ENCODE results near the gene ARGFX. TPM values are rescaled to one million over a fixed set of nuclear protein-coding genes. Genes with fewer than 3 reads are reported as not detected.

ARGFX gene
- total and polyA plus RNA-seq, 2 of the 13 experiments (the other 11 are each of a cell fraction or from before 2014, with no cell fraction given): not detected

GRCh38 chr3:121595765-121596406 is 28.1 kb downstream of the ARGFX start:
- WGBS (ENCODE audit: low lambda C conversion rate): 30% methylated on average over 4 of the region's 4 CpGs
- no TSS peak for BruUV-seq (replicated peaks)
- FAIRE-seq (no peak), DNase-seq (ENCODE audit: low spot score) (no peak), ATAC-seq (no peak)
- in situ Hi-C loops (cut with HindIII; ENCODE audit: extremely low pct_ligation_motif_present, low pct_unique_long_range_greater_than_20kb) (no loop called here), intact Hi-C loops (cut with micrococcal nuclease; ENCODE audit: unreplicated experiment) (no loop called here)
- TF ChIP-seq ZNF256 (CRISPR knock-in tag; conservative IDR thresholded peaks at IDR 0.05) (no peak), DNMT1 (CRISPR knock-in tag; IDR thresholded peaks at IDR 0.05) (no peak), NFIC (IDR thresholded peaks at IDR 0.05; ENCODE audit: low read length) (no peak), SMARCC2 (IDR thresholded peaks at IDR 0.05) (no peak), FOXM1 (CRISPR knock-in tag; IDR thresholded peaks at IDR 0.05) (no peak), STAG1 (CRISPR knock-in tag; IDR thresholded peaks at IDR 0.05) (no peak), ZNF329 (CRISPR knock-in tag; IDR thresholded peaks at IDR 0.05; ENCODE audit: low read depth) (no peak), ZNF124 (CRISPR knock-in tag; IDR thresholded peaks at IDR 0.05) (no peak), ZNF232 (CRISPR knock-in tag; IDR thresholded peaks at IDR 0.05; ENCODE audit: borderline replicate concordance) (no peak), ZFP1 (CRISPR knock-in tag; IDR thresholded peaks at IDR 0.05) (no peak), BRD4 (CRISPR knock-in tag; IDR thresholded peaks at IDR 0.05) (no peak)
- no peaks in the 10 kb centered on the region for H3K79me2 ChIP-seq (ENCODE audit: insufficient read depth, low read length)
- POLR2A ChIA-PET: no interaction called here
- no peaks in the 10 kb centered on the region for H3K9me3 ChIP-seq (ENCODE audit: low read length)
- no peak overlapping the region for H3K4me3 ChIP-seq (replicated peaks in 1 of 3; ENCODE audit: insufficient read depth in 1 of 3, low read depth in 2 of 3, low read length in 3 of 3)
- peaks cover 13% of the 10 kb centered on the region for H3K4me1 ChIP-seq (ENCODE audit: insufficient read depth, low read length)
- H3K9ac ChIP-seq (ENCODE audit: insufficient read depth, low read depth, low read length): no peak overlapping the region
- H4K20me1 ChIP-seq (ENCODE audit: insufficient read depth, low read length): no peaks in the 10 kb centered on the region
- H3K27ac ChIP-seq (ENCODE audit: extremely low read length, insufficient read depth, low read length): no peak overlapping the region
- CTCF ChIA-PET (ENCODE audit: low intra/inter-chr PET ratio, low total read pairs): no interaction called here
- no peaks in the 10 kb centered on the region for H3K36me3 ChIP-seq (replicated peaks in 1 of 2; ENCODE audit: control insufficient read depth in 1 of 2, insufficient read depth in 2 of 2, low read length in 2 of 2)
- no peak overlapping the region for H3K4me2 ChIP-seq (ENCODE audit: low read depth, low read length)
- H2AFZ ChIP-seq (ENCODE audit: low read length): no peak overlapping the region
- H3K27me3 ChIP-seq (ENCODE audit: control insufficient read depth in 1 of 2, insufficient read depth in 2 of 2, low read length in 2 of 2): no peaks in the 10 kb centered on the region

DNA sequence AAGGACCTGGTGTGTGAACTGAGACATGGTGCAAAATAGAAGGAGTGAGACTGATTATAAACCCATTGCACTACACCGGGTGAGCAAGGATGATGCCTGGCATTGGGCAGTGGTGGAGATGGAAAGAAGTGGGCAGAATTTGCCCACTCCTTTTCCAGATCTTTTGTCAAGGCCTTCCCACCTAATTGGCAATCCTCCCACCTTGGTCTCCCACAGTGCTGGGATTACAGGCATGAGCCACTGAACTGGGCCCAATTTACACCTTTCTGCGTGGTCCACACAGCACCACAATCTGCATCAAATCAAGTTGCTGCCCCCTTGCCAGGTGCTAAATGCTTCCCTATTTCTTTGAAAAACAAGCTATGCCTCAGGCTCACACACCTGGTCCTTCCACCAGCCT is 30.8 kb downstream of the ARGFX start:
- 100% methylated on average over 2 of the region's 2 CpGs for WGBS (ENCODE audit: low lambda C conversion rate)
- DNase-seq (ENCODE audit: low spot score): no peak
- peaks cover 13% of the 10 kb centered on the region for H3K4me1 ChIP-seq (ENCODE audit: insufficient read depth, low read length)
- TF ChIP-seq FOXP1 (IDR thresholded peaks at IDR 0.05) (no peak), FOXP1 (CRISPR knock-in tag; IDR thresholded peaks at IDR 0.05) (no peak), IRF9 (CRISPR knock-in tag; IDR thresholded peaks at IDR 0.05; ENCODE audit: borderline replicate concordance) (no peak), FOXA1 (IDR thresholded peaks at IDR 0.05) (no peak), FOXA1 (CRISPR knock-in tag; IDR thresholded peaks at IDR 0.05) (no peak), PRDM4 (CRISPR knock-in tag; IDR thresholded peaks at IDR 0.05; ENCODE audit: borderline replicate concordance) (no peak), RAD51 (IDR thresholded peaks at IDR 0.05; ENCODE audit: borderline replicate concordance) (no peak), TMF1 (CRISPR knock-in tag; IDR thresholded peaks at IDR 0.05; ENCODE audit: low read depth) (no peak)

More for the DNA sequence above, 30.8 kb downstream of the ARGFX start:
- H3K27me3 ChIP-seq (ENCODE audit: control insufficient read depth in 1 of 2, insufficient read depth in 2 of 2, low read length in 2 of 2): no peaks in the 10 kb centered on the region
- no peak overlapping the region for H3K4me3 ChIP-seq (replicated peaks in 1 of 3; ENCODE audit: insufficient read depth in 1 of 3, low read depth in 2 of 3, low read length in 3 of 3)
- in situ Hi-C loops (cut with HindIII; ENCODE audit: extremely low pct_ligation_motif_present, low pct_unique_long_range_greater_than_20kb) (no loop called here), intact Hi-C loops (cut with micrococcal nuclease; ENCODE audit: unreplicated experiment) (no loop called here)
- H3K27ac ChIP-seq (ENCODE audit: extremely low read length, insufficient read depth, low read length): no peak overlapping the region
- POLR2A ChIA-PET: no interaction called here
- no peaks in the 10 kb centered on the region for H4K20me1 ChIP-seq (ENCODE audit: insufficient read depth, low read length)
- no peak overlapping the region for H3K9ac ChIP-seq (ENCODE audit: insufficient read depth, low read depth, low read length)
- CTCF ChIA-PET (ENCODE audit: low intra/inter-chr PET ratio, low total read pairs): no interaction called here
- no TSS peak for BruUV-seq (replicated peaks)
- H2AFZ ChIP-seq (ENCODE audit: low read length): no peak overlapping the region
- H3K4me2 ChIP-seq (ENCODE audit: low read depth, low read length): no peak overlapping the region
- FAIRE-seq (no peak), ATAC-seq (no peak)
- no peaks in the 10 kb centered on the region for H3K79me2 ChIP-seq (ENCODE audit: insufficient read depth, low read length)
- no peaks in the 10 kb centered on the region for H3K9me3 ChIP-seq (ENCODE audit: low read length)
- H3K36me3 ChIP-seq (replicated peaks in 1 of 2; ENCODE audit: control insufficient read depth in 1 of 2, insufficient read depth in 2 of 2, low read length in 2 of 2): no peaks in the 10 kb centered on the region

Data from HepG2 (cell line).